Activated CD8-positive, alpha-beta memory T cell treated with anti-CD3 and anti-CD28 coated beads for 1 hour (primary cell): ENCODE data around the gene CFAP73.

Experiments
- DNase-seq, 2 donors: peaks; one replicate each; pipeline ENCODE4 v3.0.0-alpha.2; 2020; ENCODE audit warnings: low read depth in 1 of 2; ENCODE audit errors: extremely low read depth in 1 of 2

Gene CFAP73

DNA sequence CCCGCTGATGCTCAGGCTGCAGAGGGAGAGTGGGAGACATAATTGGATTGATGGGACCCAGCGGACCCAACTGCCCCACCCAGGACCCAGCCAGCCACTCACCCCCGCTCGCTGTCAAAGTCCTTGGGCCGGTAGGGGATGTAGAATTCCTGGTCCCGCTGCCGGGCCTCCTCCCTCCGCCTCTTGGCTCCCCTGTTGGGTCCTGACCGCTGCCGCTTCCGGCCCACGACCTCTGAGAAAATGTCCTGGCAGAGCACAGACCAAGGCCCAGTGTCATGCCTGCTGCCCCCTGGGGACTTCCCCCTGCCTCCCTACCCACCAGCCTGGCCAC, 13.5 kb downstream of the CFAP73 start:
- no peak for DNase-seq

DNA sequence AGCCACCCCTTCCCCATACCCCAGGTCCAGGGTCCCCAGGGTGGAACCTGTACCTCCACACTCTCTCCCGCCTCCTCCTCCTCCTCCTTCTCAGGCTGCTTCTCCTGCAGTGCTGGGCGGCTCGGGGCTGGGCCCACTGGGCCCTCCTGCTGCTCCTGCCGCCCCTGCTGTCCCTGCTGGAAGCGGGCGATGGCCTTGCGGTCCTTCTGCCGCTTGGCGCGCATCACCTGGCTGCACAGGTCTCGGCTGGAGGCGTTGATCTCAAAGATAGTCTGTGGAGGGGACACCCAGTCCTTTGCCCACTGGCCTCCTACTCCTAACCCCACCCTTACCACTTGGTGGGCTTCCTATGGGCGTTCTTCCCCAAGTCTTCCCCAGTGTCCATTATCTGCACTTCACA, 14.5 kb downstream of the CFAP73 start:
- no peak for DNase-seq

DNA sequence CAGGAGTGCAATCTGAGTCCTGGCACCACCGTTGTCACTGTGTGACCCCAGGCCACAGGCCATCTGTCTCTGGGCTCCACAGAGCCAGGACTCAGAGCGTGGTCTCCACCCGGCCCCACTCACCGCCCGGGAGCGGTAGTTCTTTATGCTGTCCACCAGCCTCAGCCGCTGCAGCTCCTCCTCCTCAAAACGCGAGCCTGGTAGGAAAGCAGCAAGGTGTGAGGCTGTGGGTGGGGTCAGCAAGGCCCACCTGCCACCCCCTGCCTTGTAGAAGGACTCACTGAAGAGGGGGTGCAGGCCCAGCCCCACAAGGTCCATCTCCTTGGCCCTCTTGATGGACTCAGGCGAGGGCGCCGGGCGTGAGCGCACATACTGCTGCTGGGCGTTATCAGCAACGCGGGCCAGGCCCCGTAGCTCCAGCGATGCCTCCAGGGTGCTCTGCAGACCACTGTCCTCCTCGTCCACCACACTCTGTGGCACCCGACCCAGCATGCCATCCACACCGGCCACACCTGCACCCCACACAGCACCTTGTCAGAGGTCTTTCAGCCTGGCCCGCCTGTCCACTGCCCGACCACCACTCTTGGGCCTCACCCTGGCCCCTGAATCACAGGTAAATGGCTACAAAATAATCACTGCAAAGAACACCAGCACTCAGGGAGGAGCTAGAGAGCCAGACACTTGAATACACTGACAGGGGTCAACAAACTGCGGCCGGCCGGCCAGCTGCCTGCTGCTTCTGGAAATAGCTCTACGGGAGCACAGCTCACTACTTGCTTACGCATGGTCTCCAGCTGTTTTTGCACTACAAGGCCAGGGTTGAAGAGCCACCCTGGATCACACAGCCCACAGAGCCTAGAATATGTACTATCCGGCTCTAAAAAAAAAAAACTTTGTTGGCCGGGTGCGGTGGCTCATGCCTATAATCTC, 16.3 kb downstream of the CFAP73 start:
- no peak for DNase-seq

DNA sequence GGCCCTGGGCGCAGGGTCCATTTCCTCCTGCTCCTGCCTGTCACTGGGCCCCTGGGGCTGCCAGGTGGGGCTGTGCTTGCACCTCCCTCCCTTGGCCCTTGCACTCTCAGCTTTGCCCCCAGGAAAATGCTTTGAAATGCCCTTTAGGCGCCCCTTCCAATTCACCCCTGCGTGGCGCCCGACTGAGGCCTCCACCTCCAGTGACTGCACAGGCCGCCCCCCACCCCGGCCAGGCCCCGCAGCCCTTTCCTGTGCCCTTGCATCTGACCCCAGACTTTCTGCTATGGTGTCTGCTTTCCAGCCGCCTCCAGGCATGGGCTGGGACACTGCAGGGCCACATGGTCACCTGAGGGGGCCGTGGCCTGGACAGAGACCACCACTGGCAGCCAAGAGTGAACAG, 18.3 kb downstream of the CFAP73 start:
- DNase-seq, result no peak

DNA sequence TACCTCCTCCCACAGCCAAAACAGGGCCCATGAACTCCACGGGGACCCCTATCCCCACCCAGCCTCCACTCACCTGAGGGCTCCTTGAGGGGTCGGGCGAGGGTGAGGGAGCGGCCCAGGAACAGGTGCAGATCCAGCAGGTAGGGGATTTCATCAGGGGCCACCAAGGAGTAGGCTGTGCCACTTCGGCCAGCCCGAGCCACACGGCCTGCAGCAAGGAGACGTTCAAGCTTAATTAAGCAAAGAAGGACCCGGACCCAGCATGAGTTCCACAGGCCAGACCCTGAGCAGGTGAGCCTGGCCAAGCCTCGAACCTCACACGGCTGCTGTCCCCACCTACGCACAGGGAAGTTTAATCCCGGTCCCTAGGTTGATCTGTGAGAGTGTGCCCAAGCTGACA, 20.2 kb downstream of the CFAP73 start:
- DNase-seq, result no peak

DNA sequence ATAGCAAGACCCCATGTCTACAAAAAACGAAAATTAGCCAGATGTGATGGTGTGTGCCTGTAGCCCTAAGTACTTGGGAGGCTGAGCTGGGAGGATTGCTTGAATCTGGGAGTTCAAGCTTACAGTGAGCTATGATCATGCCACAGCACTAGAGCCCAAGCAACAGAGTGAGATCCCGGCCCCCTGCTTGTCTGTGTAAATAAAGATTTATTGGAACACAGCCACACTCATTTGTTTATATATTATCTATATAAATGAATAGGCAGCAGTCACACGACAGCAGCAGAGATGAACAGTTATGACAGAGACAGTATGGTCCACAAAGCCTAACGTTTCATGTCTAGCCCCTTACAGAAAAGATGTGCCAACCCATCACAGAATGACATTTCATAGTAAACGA, 20.9 kb downstream of the CFAP73 start:
- no peak for DNase-seq

DNA sequence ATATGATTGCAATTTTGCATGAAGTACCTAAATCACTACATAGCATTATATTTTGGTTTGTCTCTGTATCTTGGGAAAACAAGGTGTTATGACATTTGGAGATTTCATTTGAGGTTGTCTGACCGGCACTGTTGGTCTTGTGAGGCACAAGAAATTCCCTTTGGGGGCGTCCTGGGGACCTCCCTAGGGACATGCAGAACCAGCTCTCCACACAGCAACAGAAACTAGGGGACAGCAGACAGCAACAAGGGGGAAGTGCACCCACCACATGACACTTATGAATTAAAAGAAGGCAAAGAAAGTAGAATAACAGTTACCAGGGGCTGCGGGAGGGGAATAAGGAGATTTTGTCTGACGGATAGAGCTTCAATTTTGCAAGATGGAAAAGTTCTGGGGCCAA, 21.4 kb downstream of the CFAP73 start:
- DNase-seq, result no peak

DNA sequence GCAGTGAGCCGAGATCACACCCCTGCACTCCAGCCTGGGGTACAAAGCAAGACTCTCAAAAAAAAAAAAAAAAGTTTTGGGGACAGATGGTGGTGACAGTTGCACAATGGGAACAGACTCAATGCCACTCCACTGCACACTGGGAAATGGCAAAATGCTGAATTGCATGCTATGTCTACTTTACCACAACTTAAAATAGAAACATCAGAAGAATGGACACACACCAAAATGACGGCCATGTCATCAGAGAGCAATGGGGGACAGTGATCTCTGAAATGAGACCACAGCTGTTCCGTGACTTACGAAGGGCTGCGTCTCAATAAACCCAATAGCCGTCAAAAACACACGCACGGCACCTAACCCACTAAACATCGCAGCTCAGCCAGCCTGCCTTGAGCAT, 22.0 kb downstream of the CFAP73 start:
- no peak for DNase-seq

DNA sequence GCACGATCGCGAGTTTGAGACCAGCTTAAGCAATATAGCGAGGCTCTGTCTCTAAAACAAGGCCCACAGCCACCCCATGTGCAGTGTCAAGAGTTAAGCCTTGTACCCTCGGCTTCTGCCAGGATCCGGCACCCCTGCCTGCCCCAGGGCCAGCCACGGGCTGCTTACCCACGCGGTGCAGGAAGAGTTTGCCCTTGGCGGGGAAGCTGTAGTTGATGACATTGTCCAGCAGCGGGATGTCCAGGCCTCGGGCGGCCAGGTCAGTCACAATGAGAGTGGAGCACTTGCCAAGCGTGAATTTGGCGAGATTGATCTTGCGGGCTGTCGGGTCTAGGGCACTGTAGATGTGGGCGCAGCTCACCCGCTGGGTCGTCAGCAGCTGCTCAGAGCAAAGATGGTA, 22.7 kb downstream of the CFAP73 start:
- DNase-seq, result no peak

DNA sequence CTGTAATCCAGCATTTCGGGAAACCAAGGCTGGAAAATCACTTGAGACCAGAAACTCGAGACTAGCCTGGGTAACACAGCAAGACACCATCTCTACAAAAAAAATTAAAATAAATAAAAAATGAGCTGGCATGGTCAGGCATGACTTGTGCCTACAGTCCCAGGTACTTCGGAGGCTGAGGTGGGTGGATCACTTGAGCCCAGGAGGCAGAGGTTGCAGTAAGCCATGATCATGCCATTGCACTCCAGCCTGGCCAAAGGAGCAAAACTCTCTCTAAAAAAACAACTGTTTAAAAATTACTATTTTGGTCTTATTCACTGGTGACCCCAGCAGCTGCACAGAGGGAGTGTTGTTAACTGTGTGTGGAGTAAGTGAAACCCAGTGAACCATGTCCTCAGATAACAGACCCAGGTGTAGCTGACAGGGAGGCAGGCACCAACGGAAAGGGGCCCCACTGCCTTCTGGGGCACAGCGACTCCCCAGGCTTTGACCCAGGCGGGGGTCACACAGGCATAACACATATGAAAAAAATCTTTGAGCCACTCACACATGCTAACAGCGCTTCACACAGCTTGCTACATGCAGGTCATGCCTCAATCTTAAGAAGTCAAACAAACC, 23.7 kb downstream of the CFAP73 start:
- no peak for DNase-seq

DNA sequence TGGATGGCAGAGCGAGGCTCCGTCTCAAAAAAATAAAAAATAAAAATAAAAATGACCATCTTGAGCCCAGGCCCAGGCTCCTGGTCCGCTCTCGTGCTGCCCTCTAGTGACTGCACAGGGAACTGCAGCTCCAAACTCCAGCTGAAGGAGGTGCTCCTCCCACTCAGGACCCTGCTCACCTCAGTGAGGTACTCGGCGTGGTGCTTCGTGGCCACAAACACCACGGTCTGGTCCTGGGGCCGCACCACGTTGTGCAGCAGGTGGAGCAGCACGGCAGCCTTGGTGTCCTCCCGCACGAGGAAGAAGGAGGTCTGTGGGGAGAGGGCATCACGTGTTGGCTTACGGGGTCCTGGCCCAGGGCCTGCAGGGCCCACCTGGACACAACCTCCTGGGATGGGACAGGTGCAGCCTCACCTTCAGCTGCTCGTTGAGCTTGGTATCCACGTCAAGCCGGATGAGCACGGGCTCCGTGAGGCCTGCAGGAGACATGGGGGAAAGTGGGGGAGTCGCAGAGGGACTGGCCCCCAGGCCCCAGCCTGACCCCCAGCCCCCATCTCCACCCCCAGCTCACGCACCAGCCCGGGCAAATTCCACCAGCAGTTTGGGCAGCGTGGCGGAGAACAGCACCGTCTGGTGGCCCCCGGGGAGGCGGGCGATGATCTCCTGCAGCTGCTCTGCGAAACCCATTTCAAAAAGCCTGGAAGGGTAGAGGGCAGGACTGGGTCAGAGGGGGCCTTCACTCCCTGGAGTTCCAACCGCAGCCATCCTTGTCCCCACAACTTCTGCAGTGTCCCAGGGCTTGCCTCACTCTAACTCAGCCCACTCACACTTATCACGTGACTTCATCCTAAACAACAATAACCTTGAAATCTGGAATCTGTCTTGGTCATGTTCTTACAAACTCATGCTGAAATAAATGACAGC, 25.2 kb downstream of the CFAP73 start:
- peak; percentile 31 to 57 for DNase-seq

DNA sequence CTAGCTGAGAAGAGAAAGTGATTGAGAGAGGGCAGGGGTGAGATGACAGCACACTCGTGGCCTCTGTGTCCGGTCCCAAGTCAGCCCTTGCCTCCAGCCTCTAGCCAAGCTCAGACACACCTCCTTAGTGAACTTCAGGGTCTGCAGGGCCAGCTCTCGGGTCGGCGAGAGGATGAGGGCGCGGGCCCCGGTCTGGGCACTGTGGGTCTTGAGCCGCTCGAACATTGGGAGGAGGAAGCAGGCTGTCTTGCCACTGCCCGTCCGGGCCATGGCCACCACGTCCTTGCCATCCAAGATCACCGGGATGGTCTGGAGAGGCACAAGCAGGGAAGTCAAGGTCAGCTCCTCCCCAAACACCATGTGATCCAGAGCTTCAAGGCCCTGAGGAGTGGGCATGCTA, 29.5 kb downstream of the CFAP73 start:
- DNase-seq, result no peak

DNA sequence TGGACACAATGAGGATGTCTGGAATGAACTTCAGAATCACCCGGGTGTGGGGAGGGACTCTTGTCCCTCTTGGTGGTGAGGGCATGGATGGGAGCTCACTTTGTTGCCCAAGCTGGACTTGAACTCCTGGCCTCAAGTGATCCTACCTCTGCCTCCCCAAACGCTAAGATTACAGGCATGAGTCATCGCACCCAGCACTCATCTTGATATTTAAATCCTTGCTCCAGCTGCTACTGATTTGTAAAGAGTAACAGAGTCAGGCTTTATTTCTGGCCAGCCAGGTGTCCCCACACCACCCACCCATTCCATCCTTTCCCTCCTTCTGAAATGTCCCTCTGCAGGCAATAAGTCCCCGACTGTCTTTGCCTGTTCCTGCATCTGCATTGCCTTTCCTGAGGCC, 30.8 kb downstream of the CFAP73 start:
- no peak for DNase-seq

DNA sequence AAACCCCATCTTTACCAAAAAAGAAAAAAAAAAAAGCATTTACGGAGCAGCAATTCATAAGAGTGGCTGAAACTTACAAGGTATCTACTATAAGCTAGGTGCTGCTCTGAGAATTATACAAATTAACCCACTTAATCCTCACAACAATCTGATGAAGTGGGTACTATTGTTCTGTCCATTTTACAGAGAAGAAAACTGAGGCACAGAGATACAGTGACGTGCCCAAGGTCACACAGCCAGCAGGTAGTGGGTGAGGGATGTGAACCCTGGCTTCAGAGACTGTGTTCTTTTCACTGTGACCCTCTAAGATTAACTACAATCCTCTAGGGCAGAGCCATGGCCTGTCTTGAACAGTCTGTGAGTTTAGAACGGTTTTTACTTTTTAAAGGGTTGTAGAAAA, 32.5 kb downstream of the CFAP73 start:
- no peak for DNase-seq

DNA sequence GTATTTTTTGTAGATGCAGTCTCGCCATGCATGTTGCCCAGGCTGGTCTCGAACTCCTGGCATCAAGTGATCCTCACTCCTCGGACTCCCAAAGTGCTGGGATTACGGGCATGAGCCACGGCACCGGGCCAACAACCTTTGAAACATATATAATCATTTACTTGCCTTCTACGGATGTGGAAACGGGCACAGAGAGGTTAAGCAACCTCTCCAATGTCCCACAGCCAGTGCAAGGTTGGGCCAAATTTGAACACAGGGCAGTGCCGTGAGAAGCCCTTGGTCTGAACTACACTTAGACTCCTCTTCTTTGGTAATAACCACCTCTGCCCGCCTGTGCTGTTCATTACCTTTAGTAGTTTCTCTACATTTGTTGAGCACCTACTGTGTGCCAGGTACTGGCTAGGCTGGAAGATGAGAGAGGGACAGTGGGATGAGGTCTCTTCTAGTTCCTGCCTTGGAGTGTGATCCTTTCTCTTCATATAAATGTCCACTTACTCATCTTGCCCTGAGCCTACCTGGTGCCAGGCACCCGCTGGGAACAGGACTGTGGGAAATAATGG, 33.6 kb downstream of the CFAP73 start:
- no peak for DNase-seq

DNA sequence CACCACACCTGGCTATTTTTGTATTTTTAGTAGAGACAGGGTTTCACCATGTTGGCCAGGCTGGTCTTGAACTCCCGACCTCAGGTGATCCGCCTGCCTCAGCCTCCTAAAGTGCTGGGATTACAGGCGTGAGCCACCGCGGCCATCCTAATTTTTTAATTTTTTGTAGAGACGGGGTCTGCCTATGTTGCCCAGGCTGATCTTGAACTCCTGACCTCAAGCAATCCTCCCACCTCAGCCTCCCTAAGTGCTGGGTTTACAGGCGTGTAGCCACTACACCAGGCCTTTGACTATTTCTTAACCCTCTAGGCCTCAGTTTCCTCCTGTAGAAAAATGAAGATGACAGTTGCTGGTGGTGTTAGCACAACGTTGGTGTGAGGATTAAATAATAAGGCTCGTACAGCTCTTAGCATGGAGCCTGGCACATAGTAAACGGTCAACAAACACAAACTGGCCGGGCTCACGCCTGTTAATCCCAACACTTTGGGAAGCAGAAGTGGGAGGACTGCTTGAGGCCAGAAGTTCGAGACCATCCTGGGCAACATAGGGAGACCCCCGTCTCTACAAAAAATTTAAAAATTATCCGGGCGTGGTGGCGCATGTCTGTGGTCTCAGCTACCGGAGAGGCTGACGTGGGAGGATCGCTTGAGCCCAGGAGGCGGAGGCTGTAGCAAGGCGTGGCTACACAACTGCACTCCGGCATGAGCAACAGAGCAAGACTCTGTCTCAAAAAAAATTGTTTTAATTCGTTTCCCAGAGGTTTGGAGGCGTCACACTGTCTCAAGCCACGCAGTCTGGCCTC, 34.8 kb downstream of the CFAP73 start:
- DNase-seq, result peak in 1 of 2 donors; percentile 45

DNA sequence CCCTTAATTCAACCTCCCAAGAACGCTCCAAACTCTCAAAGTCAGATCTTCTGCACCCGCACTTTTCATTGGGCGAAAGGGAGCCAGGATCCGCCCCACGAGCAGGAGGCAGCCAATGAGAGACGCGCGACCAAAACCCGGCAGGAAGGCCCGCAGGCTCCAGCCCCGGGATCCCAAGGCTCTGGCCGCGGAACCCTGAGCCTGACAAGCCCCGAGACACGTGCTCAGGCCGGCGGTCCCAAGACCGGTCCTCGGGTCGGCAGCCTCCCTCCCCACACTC, 35.3 kb downstream of the CFAP73 start:
- DNase-seq, result peak; percentile 62 to 74

DNA sequence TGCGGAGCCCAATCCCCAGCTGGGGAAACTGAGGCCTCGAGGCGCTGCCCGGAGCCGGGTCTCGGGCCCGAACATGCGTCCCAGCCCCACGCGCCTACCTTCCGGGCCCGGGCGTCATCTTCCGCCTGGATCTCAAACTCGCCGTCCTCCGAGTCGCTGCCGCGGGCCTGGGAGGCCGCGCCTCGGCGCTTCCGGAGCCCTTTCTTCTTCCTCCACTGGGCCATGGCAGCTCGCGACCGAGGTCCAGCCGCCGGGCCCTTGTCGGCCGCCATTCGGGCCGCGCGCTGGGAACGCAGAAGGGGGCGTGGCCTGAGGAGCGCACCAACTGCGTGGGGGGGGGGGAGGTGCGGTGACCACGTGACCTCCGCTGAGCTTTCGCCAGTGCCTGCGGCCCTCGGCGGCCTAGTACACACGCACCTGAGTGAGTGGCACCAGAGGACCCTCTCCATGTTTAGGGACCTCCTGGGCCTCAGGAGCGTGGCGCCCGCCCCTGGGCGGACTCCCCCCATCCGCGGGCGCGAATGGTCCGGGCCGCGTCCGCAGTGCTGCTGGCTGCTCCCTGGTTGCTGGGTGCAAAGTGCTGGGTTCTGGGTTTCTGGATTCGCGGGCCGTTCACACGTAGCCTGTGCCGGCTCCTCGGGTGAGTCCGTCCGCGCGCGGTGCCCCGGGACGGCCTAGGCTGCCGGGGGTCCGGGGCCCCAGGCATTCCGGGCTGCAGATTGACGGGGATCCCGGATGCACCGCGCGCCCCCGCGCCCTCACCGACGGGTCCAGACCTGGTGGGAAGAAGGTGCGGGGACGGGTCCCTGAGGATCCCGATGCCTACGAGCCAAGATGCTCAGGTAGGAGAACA, 35.9 kb downstream of the CFAP73 start, which contains the start of the genes DDX54 and RITA1:
Gene DDX54, minus strand, starts transcription at position 299 of the 853 bp plus-strand sequence. Its CDS starts 27 bp downstream, at position 272.
Gene RITA1, plus strand, starts transcription at position 542 of the 853 bp plus-strand sequence. CDS start 1,026 bp downstream, outside the sequence.
- peak; percentile 40 to 72 for DNase-seq

DNA sequence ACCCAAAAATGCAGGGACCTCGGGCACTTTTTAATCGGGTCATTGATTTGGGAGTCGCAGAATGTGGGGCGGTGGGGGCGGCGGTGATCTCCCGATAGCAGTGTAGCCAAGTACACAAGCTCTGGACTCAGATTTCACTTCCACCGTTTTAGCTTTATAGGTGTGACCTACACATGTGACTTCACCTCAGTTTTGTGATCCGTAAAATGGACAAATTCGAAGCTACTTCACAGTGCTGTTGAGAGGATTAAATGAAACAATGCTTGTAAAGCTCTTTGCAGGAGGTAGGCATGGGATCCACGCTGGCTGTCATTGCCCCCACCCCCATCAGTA, 36.5 kb downstream of the CFAP73 start:
- DNase-seq, result no peak
